Mesenchymal stem cell (in vitro differentiated cells and primary cell): ENCODE results near the gene LDLRAD2.

Experiments
- DNase-seq: peaks from one replicate; pipeline ENCODE4 v3.0.0-alpha.2; 2013
- H2AFZ ChIP-seq: one replicate; pipeline ENCODE4 v1.6.1; 2013; ENCODE audit warnings: low read depth, mild to moderate bottlenecking, control low read depth, inconsistent platforms, low read length, moderate library complexity
- H2AK5ac ChIP-seq: 2 replicates; pipeline ENCODE4 v1.6.1; 2013; ENCODE audit warnings: low read length, moderate library complexity, mild to moderate bottlenecking, inconsistent platforms; ENCODE audit not compliant: severe bottlenecking
- H2BK120ac ChIP-seq: one replicate; pipeline ENCODE4 v1.6.1; 2013; ENCODE audit warnings: low read depth, mild to moderate bottlenecking, inconsistent platforms, low read length, moderate library complexity
- H2BK12ac ChIP-seq, 2 experiments: one replicate each; pipeline ENCODE4 v1.6.1; 2013; ENCODE audit warnings: inconsistent platforms in 2 of 2, low read length in 2 of 2, mild to moderate bottlenecking in 2 of 2, moderate library complexity in 2 of 2, control low read depth in 1 of 2
- H2BK15ac ChIP-seq: one replicate; pipeline ENCODE4 v1.6.1; 2013; ENCODE audit warnings: mild to moderate bottlenecking, low read depth, inconsistent platforms; ENCODE audit not compliant: poor library complexity, severe bottlenecking
- H2BK5ac ChIP-seq: 2 replicates; pipeline ENCODE4 v1.6.1; 2013; ENCODE audit warnings: low read depth, mild to moderate bottlenecking, low read length, control low read depth, inconsistent platforms; ENCODE audit not compliant: poor library complexity, severe bottlenecking
- H3K14ac ChIP-seq, 2 experiments: one replicate each; pipeline ENCODE4 v1.6.1; 2013; ENCODE audit warnings: inconsistent platforms in 2 of 2, low read length in 2 of 2, control low read depth in 1 of 2, mild to moderate bottlenecking in 1 of 2, moderate library complexity in 1 of 2
- H3K18ac ChIP-seq, 2 experiments: one replicate each; pipeline ENCODE4 v1.6.1; 2013; ENCODE audit warnings: inconsistent platforms in 2 of 2, low read length in 2 of 2, control low read depth in 1 of 2, low read depth in 1 of 2, mild to moderate bottlenecking in 1 of 2
- H3K23ac ChIP-seq, 2 experiments: one replicate each; pipeline ENCODE4 v1.6.1; 2013; ENCODE audit warnings: inconsistent platforms in 2 of 2, low read length in 2 of 2, mild to moderate bottlenecking in 2 of 2, moderate library complexity in 2 of 2, control low read depth in 1 of 2
- H3K27ac ChIP-seq: 2 replicates; pipeline ENCODE4 v1.5.1; 2013; ENCODE audit warnings: mild to moderate bottlenecking, moderate library complexity, low read length, control low read depth, inconsistent platforms; ENCODE audit not compliant: poor library complexity, severe bottlenecking
- H3K27me3 ChIP-seq, 2 experiments: 2 replicates each; pipeline versions ENCODE4 v1.6.1 to v1.7.0; 2013; ENCODE audit warnings: low read length in 2 of 2, mild to moderate bottlenecking in 2 of 2, moderate library complexity in 2 of 2, control low read depth in 1 of 2, inconsistent platforms in 1 of 2; ENCODE audit not compliant: control insufficient read depth in 1 of 2, insufficient read depth in 1 of 2
- H3K36me3 ChIP-seq, 2 experiments: 2 replicates each; pipeline versions ENCODE4 v1.6.1 to v1.7.0; 2013; ENCODE audit warnings: low read length in 2 of 2, control low read depth in 1 of 2, inconsistent platforms in 1 of 2, low read depth in 1 of 2, mild to moderate bottlenecking in 1 of 2; ENCODE audit not compliant: insufficient read depth in 2 of 2, control insufficient read depth in 1 of 2
- H3K4ac ChIP-seq, 2 experiments: one replicate each; pipeline ENCODE4 v1.6.1; 2013; ENCODE audit warnings: inconsistent platforms in 2 of 2, low read length in 2 of 2, mild to moderate bottlenecking in 2 of 2, moderate library complexity in 2 of 2, control low read depth in 1 of 2, low read depth in 1 of 2
- H3K4me1 ChIP-seq: 2 replicates; pipeline ENCODE4 v1.6.1; 2013; ENCODE audit warnings: low read depth, low read length, control low read depth; ENCODE audit not compliant: control insufficient read depth, insufficient read depth
- H3K4me2 ChIP-seq: 2 replicates; pipeline ENCODE4 v1.6.1; 2013; ENCODE audit warnings: low read length, mild to moderate bottlenecking, inconsistent platforms; ENCODE audit not compliant: poor library complexity, severe bottlenecking
- H3K4me3 ChIP-seq, 2 experiments: 2 replicates each; pipeline versions ENCODE4 v1.5.1 to v1.7.0; 2013; ENCODE audit warnings: low read length in 2 of 2, mild to moderate bottlenecking in 2 of 2, control low read depth in 1 of 2, low read depth in 1 of 2; ENCODE audit not compliant: insufficient read depth in 1 of 2
- H3K79me1 ChIP-seq: replicated peaks from 2 replicates; pipeline ENCODE4 v1.6.1; 2013; ENCODE audit warnings: mild to moderate bottlenecking, control low read depth, low read length, inconsistent platforms; ENCODE audit not compliant: poor library complexity, severe bottlenecking
- H3K9ac ChIP-seq: 2 replicates; pipeline ENCODE4 v1.7.0; 2013; ENCODE audit warnings: mild to moderate bottlenecking, low read length, moderate library complexity
- H3K9me3 ChIP-seq: 2 replicates; pipeline ENCODE4 v1.7.0; 2013; ENCODE audit warnings: mild to moderate bottlenecking, low read length; ENCODE audit not compliant: control insufficient read depth
- H4K8ac ChIP-seq: one replicate; pipeline ENCODE4 v1.6.1; 2013; ENCODE audit warnings: inconsistent platforms, mild to moderate bottlenecking, low read length, moderate library complexity
- H4K91ac ChIP-seq: one replicate; pipeline ENCODE4 v1.6.1; 2013; ENCODE audit warnings: mild to moderate bottlenecking, low read length, inconsistent platforms
- WGBS: methylation state at CpG from one replicate; pipeline ENCODE4 v1.1.7; 2013; ENCODE audit warnings: mixed read lengths; 5-methylcytosine and 5-hydroxymethylcytosine counted together

The LDLRAD2 gene

GRCh38 chr1:21838359-21839157, 26.5 kb downstream of the LDLRAD2 start:
- H3K27me3 ChIP-seq, result no peaks in the 10 kb centered on the region
- H2AFZ ChIP-seq, result no peak overlapping the region
- H3K79me1 ChIP-seq, result peaks cover 18% of the 10 kb centered on the region
- H3K9me3 ChIP-seq, result no peaks in the 10 kb centered on the region
- H3K4ac ChIP-seq, result no peak overlapping the region
- H2AK5ac ChIP-seq, result no peak overlapping the region
- H2BK120ac ChIP-seq, result no peak overlapping the region
- no peak overlapping the region for H3K4me3 ChIP-seq
- H2BK15ac ChIP-seq, result no peak overlapping the region
- H3K14ac ChIP-seq, result no peak overlapping the region
- no peak overlapping the region for H3K23ac ChIP-seq
- no peak overlapping the region for H3K4me2 ChIP-seq
- H3K9ac ChIP-seq, result no peak overlapping the region
- no peak for DNase-seq
- H2BK5ac ChIP-seq, result no peak overlapping the region
- H3K18ac ChIP-seq, result no peak overlapping the region
- no peak overlapping the region for H3K27ac ChIP-seq
- peaks cover 93% of the 10 kb centered on the region in 2 experiments for H3K36me3 ChIP-seq
- WGBS, result 95% methylated on average over 23 of the region's 23 CpGs
- H2BK12ac ChIP-seq, result no peak overlapping the region
- H4K8ac ChIP-seq, result no peak overlapping the region
- H3K4me1 ChIP-seq, result no peaks in the 10 kb centered on the region
- H4K91ac ChIP-seq, result no peak overlapping the region

DNA sequence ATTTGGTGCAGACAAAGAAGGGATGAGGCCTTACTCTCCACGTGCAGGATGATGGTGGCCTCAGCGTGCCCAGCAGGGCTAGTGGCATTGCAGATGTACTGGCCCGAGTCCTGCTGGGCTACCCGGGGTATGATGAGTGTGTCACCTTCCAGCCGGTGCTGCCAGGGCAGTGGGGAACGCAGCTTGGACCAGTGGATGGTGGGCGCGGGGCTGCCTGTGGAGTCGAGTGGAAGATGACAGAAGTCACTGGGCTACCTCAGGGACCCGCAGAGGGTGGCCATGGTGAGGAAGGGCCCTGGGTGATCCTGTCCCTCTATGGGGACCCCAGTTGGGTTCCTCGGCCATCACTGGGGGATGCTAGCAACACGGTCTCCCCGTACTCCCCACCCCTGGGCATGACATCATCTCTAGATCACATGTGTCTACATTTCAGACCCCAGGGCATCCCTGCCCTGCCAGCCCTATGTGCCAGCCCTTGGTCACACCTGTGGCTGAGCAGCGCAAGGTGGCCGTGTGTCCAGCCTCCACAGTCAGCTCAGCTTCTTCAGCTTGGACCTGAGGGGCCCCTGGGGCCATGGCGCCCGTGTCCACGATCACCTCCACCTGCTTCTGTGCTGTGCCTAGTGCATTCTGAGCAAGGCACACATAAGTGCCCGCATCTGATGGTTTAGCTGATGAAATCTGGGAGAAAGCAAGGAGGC, 27.4 kb downstream of the LDLRAD2 start:
- no peak overlapping the region for H3K27ac ChIP-seq

GRCh38 chr1:21840981-21841380, 28.9 kb downstream of the LDLRAD2 start:
- Histone ChIP-seq H2BK120ac (no peak overlapping the region), H2BK12ac (no peak overlapping the region), H3K18ac (no peak overlapping the region), H3K9me3 (no peaks in the 10 kb centered on the region), H2AFZ (no peak overlapping the region), H3K4me1 (no peaks in the 10 kb centered on the region), H3K27ac (no peak overlapping the region), H3K23ac (no peak overlapping the region), H3K36me3 (peaks cover 88 to 89% of the 10 kb centered on the region in 2 experiments), H3K4ac (no peak overlapping the region), H2BK5ac (no peak overlapping the region), H3K79me1 (peaks cover 18% of the 10 kb centered on the region), H4K91ac (no peak overlapping the region), H3K4me3 (no peak overlapping the region), H4K8ac (no peak overlapping the region), H3K27me3 (no peaks in the 10 kb centered on the region), H3K4me2 (no peak overlapping the region), H2BK15ac (no peak overlapping the region), H2AK5ac (no peak overlapping the region), H3K9ac (no peak overlapping the region), H3K14ac (no peak overlapping the region)
- no peak for DNase-seq
- WGBS, result 97% methylated on average over 13 of the region's 13 CpGs

More for the DNA sequence above, 27.4 kb downstream of the LDLRAD2 start:
- H2BK5ac ChIP-seq, result no peak overlapping the region
- WGBS, result 96% methylated on average over 19 of the region's 19 CpGs
- no peaks in the 10 kb centered on the region for H3K4me1 ChIP-seq
- peaks cover 16% of the 10 kb centered on the region for H3K79me1 ChIP-seq
- no peak for DNase-seq
- no peak overlapping the region for H2AFZ ChIP-seq
- no peak overlapping the region for H2BK120ac ChIP-seq
- H3K27me3 ChIP-seq, result no peaks in the 10 kb centered on the region
- H3K9me3 ChIP-seq, result no peaks in the 10 kb centered on the region
- H3K18ac ChIP-seq, result no peak overlapping the region
- H3K4me3 ChIP-seq, result no peak overlapping the region
- no peak overlapping the region for H3K4me2 ChIP-seq
- H2BK15ac ChIP-seq, result no peak overlapping the region
- H4K91ac ChIP-seq, result no peak overlapping the region
- no peak overlapping the region for H3K9ac ChIP-seq
- H3K4ac ChIP-seq, result no peak overlapping the region
- H2BK12ac ChIP-seq, result no peak overlapping the region
- H4K8ac ChIP-seq, result no peak overlapping the region
- no peak overlapping the region for H3K14ac ChIP-seq
- H3K23ac ChIP-seq, result no peak overlapping the region
- peaks cover 93% of the 10 kb centered on the region in 2 experiments for H3K36me3 ChIP-seq
- no peak overlapping the region for H2AK5ac ChIP-seq

- peaks cover 89 to 91% of the 10 kb centered on the region in 2 experiments for H3K36me3 ChIP-seq
Measured at GRCh38 chr1:21841852-21842466, 29.9 kb downstream of the LDLRAD2 start.

More at GRCh38 chr1:21841852-21842466, 29.9 kb downstream of the LDLRAD2 start:
- Histone ChIP-seq H2BK12ac (no peak overlapping the region), H3K18ac (no peak overlapping the region), H2BK120ac (no peak overlapping the region), H2BK15ac (no peak overlapping the region), H2AFZ (no peak overlapping the region), H3K27me3 (no peaks in the 10 kb centered on the region), H3K4ac (no peak overlapping the region), H3K9ac (no peak overlapping the region), H3K14ac (no peak overlapping the region), H4K91ac (no peak overlapping the region), H3K79me1 (peaks cover 17% of the 10 kb centered on the region), H3K4me3 (no peak overlapping the region), H3K23ac (no peak overlapping the region), H3K9me3 (no peaks in the 10 kb centered on the region), H2BK5ac (no peak overlapping the region), H2AK5ac (no peak overlapping the region), H3K4me2 (no peak overlapping the region), H3K27ac (no peak overlapping the region), H4K8ac (no peak overlapping the region), H3K4me1 (no peaks in the 10 kb centered on the region)
- no peak for DNase-seq
- WGBS, result 95% methylated on average over 21 of the region's 21 CpGs
